Vagina (tissue), 2 donors: Measurements from ENCODE around the gene PKD2L2.
"Not testable (repeated sequence)": the region's sequence is repeated elsewhere in the genome, so short reads cannot be mapped to it uniquely, and the experiment has no call there.

Experiments used
- POLR2A ChIP-seq, 2 donors: fragments of 450-650 bp; IDR thresholded peaks; one replicate each; pipeline ENCODE4 v1.6.1; 2017; ENCODE audit warnings: antibody characterized with exemption in 2 of 2, mild to moderate bottlenecking in 2 of 2, moderate library complexity in 2 of 2
- POLR2AphosphoS5 ChIP-seq, 2 donors: sonication (generic); formaldehyde crosslinking; IDR thresholded peaks; one replicate each; pipeline ENCODE4 v1.9.0; 2017; ENCODE audit warnings: antibody characterized with exemption in 2 of 2, mild to moderate bottlenecking in 2 of 2, low read depth in 1 of 2; ENCODE audit not compliant: insufficient read depth in 1 of 2
- TF ChIP-seq, protein P1 (sequence below), 3 experiments: fragments of 450-650 bp in 2 of 3; fragments of 200-600 bp in 1 of 3; sonication (generic) in 1 of 3; IDR thresholded peaks; one replicate each; pipeline ENCODE4 v1.5.1; 2017 to 2019; ENCODE audit warnings: antibody characterized with exemption in 3 of 3, mild to moderate bottlenecking in 2 of 3, moderate library complexity in 2 of 3

DNA sequence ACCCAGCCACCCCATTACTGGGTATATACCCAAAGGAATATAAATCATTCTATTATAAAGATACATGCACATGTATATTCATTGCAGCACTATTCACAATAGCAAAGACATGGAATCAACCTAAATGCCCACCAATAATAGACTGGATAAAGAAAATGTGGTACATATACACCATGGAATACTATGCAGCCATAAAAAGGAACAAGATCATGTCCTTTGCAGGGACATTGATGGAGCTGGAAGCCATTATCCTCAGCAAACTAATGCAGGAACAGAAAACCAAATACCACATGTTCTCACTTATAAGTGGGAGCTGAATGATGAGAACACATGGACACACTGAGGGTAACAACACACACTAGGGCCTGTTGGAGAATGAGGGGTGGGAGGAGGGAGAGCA, 36.1 kb upstream of the PKD2L2 start:
- TF ChIP-seq, protein P1, sequence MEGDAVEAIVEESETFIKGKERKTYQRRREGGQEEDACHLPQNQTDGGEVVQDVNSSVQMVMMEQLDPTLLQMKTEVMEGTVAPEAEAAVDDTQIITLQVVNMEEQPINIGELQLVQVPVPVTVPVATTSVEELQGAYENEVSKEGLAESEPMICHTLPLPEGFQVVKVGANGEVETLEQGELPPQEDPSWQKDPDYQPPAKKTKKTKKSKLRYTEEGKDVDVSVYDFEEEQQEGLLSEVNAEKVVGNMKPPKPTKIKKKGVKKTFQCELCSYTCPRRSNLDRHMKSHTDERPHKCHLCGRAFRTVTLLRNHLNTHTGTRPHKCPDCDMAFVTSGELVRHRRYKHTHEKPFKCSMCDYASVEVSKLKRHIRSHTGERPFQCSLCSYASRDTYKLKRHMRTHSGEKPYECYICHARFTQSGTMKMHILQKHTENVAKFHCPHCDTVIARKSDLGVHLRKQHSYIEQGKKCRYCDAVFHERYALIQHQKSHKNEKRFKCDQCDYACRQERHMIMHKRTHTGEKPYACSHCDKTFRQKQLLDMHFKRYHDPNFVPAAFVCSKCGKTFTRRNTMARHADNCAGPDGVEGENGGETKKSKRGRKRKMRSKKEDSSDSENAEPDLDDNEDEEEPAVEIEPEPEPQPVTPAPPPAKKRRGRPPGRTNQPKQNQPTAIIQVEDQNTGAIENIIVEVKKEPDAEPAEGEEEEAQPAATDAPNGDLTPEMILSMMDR (IDR thresholded peaks at IDR 0.05) = not testable (repeated sequence)
- not testable (repeated sequence) for TF ChIP-seq POLR2A (IDR thresholded peaks at IDR 0.05); POLR2AphosphoS5 (IDR thresholded peaks at IDR 0.05; ENCODE audit: insufficient read depth in 1 of 2, low read depth in 1 of 2)
